GM19395 (cell line): Measurements from ENCODE around the gene NRP1.
"Not testable (repeated sequence)": the region's sequence is repeated elsewhere in the genome, so short reads cannot be mapped to it uniquely, and the experiment has no call there.

Source experiments
- ATAC-seq: cut with Tn5 transposase; IDR thresholded peaks from one replicate; pipeline ENCODE4 v1.9.1; 2021; ENCODE audit warnings: mild to moderate bottlenecking, moderate library complexity; ENCODE audit not compliant: unreplicated experiment

NRP1 gene

GRCh38 chr10:33334153-33334804 lies at the start of gene NRP1:
Gene NRP1, minus strand, starts transcription at chr10:33334667. Its CDS starts 285 bp downstream, at chr10:33334382.
- no peak for ATAC-seq

GRCh38 chr10:33384201-33384600 lies 49.7 kb upstream of the NRP1 start:
- not testable (repeated sequence) for ATAC-seq

- ATAC-seq, result no peak
These were observed 48.6 kb upstream of the NRP1 start for GRCh38 chr10:33382921-33383713.

- no peak for ATAC-seq
These were observed 47.7 kb upstream of the NRP1 start for GRCh38 chr10:33382216-33382600.

GRCh38 chr10:33381451-33382215 lies 47.2 kb upstream of the NRP1 start:
- ATAC-seq, result no peak

GRCh38 chr10:33377658-33378025 lies 43.2 kb upstream of the NRP1 start:
- ATAC-seq, result no peak

- no peak for ATAC-seq
These were observed 42.6 kb upstream of the NRP1 start for GRCh38 chr10:33376976-33377657.

GRCh38 chr10:33376476-33376875 lies 42.0 kb upstream of the NRP1 start:
- no peak for ATAC-seq

GRCh38 chr10:33373263-33373662 lies 38.8 kb upstream of the NRP1 start:
- no peak for ATAC-seq

- ATAC-seq, result no peak
These were observed 36.8 kb upstream of the NRP1 start for GRCh38 chr10:33371234-33371633.

- no peak for ATAC-seq
These were observed 36.0 kb upstream of the NRP1 start for GRCh38 chr10:33370434-33370930.

GRCh38 chr10:33368086-33368485 lies 33.6 kb upstream of the NRP1 start:
- ATAC-seq, result no peak

- ATAC-seq, result no peak
These were observed 31.5 kb upstream of the NRP1 start for GRCh38 chr10:33365871-33366411.

- no peak for ATAC-seq
These were observed 30.8 kb upstream of the NRP1 start for GRCh38 chr10:33365301-33365700.

GRCh38 chr10:33363106-33363505 lies 28.6 kb upstream of the NRP1 start:
- no peak for ATAC-seq

GRCh38 chr10:33358016-33358415 lies 23.5 kb upstream of the NRP1 start:
- no peak for ATAC-seq

GRCh38 chr10:33355274-33355673 lies 20.8 kb upstream of the NRP1 start:
- no peak for ATAC-seq

- ATAC-seq, result no peak
These were observed 19.4 kb upstream of the NRP1 start for GRCh38 chr10:33353853-33354252.

- ATAC-seq, result no peak
These were observed 18.9 kb upstream of the NRP1 start for GRCh38 chr10:33353334-33353733.

GRCh38 chr10:33352615-33353014 lies 18.1 kb upstream of the NRP1 start:
- ATAC-seq, result no peak

GRCh38 chr10:33352175-33352574 lies 17.7 kb upstream of the NRP1 start:
- ATAC-seq, result no peak
